HG03135 (cell line): ENCODE measurements around the gene RPL18.
"Not testable (repeated sequence)": the region's sequence is repeated elsewhere in the genome, so short reads cannot be mapped to it uniquely, and the experiment has no call there.

ENCODE experiments used
- ATAC-seq: cut with Tn5 transposase; IDR thresholded peaks from one replicate; pipeline ENCODE4 v1.9.1; 2021; ENCODE audit warnings: mild to moderate bottlenecking, moderate library complexity; ENCODE audit not compliant: unreplicated experiment

Gene RPL18

DNA sequence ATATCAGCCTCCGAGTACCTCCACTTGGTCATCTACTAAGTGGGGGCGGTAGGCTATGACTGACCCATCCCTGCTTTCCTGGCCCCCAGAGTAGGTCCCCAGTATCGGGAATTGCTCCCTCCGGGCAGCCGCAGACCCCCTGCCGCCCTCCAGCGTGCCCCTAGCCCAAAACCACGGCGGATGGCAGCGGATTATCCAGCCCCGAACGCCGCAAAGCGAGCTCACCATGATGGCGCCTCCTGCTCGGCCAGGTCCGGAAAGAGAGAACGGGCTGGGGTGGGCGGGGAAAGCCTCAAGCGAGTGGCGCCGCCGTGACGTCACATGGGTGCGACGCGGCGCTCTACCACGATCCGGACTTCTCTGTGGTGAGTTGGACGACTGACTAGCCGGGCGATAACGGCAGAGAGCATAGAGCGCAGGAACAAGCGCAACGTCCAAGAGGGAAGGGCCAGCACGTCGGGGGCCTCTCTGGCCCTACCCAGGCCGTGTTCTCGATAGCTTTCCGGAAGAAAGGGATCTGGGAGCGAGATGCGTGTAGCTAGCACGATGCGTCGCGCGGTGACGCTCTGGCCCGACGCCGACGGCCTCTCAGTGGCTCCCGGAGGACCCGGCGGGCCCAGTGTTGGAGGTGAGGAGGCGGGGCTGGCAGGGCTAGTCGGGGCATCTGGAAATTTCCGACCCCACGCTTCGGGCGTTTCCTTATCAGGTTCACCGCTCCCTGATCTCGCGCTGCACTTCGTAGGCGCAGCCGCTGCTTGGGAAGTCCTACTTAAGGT, at the start of gene RPL18, which contains the start of gene SPHK2:
Gene RPL18, minus strand, starts transcription at position 263 of the 776 bp plus-strand sequence. Its CDS starts 35 bp downstream, at position 228.
Gene SPHK2, plus strand, starts transcription at position 591 of the 776 bp plus-strand sequence. CDS start 1,009 bp downstream, outside the sequence.
- peak; percentile 85 for ATAC-seq

DNA sequence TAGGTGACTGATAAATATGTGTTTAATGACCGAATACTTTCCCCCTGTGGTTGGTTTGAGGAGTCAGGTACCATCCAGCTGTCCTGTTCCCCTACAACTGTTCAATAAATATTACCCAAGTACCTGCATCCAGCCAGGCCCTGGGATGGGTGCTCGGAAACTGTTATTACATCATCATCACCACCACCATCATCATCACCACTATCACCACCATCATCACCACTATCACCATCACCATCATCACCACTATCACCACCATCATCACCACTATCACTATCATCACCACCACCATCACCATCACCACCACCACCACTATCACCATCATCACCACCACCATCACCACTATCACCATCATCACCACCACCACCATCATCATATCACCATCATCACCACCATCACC, 49.8 kb upstream of the RPL18 start:
- no peak for ATAC-seq

DNA sequence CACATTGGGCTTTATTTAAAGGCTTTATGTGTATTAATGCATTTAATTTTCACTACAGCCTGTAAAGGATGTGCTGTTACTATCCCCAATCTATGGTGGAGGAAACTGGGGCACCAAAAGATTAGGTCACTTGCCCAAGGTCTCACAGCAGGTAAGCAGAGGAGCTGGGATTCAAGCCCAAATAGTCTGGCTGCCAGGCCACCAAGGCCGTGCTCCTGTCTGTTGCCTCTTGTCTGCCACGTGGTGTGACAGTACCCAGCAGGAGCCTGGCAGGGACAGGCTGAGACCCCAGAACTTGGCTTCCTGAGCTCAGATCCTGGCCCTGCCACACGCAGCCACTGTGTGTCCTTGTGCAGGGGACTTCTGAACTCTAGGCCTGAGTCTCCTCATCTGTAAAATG, 49.4 kb upstream of the RPL18 start:
- no peak for ATAC-seq

DNA sequence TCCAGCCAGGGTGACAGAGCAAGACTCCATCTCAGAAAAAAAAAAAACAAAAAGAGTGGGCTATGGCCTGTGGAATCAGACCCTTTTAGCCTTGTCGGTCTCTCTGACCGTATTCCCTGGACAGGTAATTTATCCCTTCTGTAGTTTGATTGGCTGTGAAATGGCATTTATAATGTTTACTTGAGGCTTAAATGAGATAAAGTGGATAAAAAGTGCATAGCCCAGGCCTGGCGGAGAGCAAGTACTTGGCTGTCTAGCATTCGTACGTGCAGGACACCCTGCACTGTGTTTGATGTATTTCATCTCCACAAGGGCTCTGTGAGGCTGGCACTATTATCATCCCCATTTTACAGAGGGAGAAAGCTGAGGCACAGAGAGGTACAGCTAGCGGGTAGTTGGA, 46.8 kb upstream of the RPL18 start:
- no peak for ATAC-seq

DNA sequence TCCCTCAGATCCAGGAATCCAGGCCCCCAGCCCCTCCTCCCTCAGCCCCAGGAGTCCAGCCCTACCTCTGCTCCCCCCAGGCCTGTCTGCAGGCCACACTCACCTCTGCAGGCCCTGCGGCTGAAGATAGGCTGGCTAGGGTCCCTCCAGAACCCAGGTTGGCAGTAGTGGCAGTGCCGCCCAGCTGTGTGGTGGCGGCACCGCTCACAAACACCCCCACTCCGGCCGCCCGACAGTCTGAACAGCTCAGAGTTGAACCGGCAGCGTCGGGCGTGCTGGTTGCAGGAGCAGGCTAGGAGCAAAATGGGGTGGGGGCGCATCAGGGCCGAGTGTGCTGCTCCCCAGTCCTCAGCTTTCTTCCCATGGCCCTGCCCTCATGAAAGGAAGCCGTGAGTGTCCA, 45.5 kb upstream of the RPL18 start:
- ATAC-seq = no peak

DNA sequence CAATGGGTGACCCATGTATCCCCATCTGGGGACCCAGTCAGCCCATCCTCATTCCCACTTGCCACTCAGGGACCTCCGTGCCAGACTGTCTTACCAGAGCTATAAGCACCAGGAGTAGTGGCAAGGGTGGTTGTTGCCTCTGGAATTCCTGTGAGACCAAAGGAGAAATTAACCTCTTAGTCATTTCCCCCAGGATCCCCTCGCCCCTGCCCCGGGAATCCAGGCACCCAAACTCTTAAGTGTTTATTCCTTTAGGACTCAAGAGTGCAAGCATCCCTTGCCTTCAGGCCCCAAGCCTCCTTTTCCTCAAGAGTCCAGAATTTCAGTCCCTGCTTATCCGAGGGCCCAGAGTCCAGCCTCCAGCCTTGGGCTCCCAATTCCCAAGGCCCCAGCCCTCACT, 44.7 kb upstream of the RPL18 start:
- no peak for ATAC-seq

DNA sequence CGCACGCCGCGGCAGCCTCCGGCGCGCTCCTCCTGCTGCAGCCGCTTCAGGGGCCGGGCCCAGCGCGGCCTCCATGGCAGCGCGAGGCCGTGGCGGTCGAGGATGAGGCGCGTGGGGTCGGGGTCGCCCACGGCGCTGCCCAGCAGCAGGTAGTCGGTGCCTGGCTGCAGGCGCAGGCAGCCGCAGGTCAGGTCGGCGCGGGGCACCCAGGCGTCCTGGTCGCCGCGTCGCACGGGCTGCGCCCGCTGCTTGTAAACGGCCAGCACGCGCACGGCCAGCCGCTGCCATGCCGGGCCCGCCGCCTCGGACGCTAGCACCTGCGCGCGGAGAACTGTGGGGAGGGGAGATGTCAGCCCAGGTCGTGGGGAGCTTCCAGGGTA, 42.7 kb upstream of the RPL18 start:
- no peak for ATAC-seq

DNA sequence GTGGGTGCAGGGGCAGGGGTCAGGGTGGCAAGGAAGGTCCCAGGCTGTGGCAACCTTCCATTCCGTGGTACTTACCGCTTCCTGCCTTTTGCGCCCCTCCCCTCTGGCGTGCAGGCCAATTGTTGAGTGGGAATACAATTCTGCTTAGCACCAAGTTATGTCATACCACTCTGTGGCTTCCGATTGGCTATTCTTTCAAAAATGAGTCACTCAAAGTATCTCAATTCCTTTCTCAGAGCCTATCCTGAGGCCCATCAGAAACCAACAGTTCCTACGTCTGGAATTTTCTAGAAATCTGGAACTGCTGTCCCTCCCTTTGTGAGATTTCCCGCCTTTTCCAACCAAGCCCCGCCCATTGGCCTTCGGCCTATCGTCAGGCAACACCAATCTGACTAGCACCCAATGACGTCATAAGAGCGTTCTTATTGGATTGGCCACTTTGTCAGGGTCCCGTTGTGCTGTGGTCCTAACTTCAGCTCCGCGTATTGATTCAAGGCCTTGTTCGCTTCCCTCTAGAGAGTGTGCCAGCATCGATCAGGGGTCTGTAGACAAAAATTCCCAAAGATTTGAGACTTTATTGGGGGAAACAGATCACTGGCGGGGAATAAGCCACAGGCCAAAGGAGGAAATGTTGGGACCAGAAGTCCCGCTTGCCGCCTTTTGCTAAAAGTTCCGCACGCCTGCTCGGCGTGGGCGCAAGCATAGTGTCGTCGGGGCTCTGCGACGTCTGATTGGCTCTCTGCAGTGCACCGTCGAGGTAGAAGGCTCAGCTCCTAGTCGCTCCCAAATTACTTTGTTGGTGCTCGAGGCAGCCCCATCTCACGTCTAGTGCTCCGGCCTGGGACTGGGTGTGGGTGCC, 42.1 kb upstream of the RPL18 start:
- peak; percentile 84 for ATAC-seq

DNA sequence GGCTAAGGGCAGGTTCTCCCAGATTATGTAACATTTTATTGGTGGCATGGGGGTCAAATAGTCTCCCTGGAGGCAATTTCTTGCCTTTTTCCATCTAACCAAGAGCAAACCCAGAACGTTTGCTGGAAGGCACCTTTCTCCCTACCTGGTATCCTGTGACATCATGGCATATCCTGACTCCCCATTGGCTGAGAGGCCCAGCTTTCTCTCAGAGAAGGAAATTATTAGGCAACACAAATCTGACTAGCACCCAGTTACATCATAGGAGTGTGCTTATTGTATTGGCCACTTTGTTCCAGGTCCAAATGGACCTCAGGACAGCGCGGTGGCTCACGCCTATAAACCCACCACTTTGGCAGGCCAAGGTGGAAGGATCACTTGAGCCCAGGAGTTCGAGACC, 40.8 kb upstream of the RPL18 start:
- ATAC-seq = no peak

DNA sequence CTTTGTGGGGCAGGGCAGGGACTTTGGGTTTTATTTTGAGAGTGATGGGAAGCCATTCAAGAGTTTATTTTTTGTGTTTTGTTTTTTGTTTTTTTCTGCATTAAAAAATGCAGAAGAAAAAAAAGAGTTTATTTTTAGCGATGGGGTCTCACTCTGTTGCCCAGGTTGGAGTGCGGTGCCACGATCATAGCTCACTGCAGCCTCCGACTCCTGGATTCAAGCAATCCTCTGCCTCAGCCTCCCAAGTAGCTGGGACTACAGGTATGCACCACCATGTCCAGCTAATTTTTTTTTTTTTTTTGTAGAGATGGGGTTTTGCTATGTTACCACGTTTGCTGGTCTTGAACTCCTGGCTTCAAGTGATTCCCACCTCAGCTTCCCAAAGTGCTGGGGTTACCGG, 39.5 kb upstream of the RPL18 start:
- no peak for ATAC-seq

DNA sequence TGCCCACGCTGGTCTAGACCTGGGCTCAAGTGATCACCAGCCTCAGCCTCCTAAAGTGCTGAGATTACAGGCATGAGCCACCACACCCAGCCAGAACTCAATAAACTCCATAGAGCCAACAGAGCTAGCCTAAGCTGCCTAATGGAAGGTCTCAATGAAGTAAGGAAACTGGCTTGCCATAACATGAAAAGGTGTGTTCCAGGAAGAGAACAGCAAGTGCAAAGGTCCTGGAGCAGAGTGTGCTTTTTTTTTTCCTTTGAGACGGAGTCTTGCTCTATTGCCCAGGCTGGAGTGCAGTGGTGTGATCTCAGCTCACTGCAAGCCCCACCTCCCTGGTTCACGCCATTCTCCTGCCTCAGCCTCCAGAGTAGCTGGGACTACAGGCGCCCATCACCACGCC, 38.9 kb upstream of the RPL18 start:
- not testable (repeated sequence) for ATAC-seq

DNA sequence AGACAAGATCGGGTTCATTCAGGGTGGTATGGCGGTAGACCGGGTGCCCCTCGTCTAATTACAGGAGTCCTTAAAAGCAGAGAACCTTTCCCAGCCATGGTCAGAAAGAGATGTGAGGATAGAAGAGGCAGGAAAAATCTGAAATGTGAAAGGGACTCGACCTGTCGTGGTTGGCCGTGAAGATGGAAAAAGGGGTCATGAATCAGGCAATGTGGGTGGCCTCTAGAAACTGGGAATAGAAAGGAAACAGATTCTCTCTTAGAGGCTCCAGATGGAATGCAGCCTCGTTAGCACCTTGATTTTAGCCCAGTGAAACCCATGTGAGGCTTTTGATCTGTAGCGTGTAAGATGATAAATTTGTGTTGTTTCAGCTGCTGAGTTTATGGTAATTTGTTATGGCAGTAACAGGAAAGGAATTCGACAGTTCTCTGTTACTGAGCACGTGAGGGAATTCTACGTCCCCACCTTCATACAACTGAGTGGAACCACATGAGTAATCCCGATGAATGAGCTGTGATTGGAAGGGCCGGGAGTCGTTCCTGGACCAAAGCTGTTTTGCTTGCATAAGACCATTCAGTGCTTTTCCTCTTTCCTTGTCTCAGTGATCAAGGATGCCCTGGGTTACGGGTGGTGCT, 38.0 kb upstream of the RPL18 start:
- no peak for ATAC-seq

DNA sequence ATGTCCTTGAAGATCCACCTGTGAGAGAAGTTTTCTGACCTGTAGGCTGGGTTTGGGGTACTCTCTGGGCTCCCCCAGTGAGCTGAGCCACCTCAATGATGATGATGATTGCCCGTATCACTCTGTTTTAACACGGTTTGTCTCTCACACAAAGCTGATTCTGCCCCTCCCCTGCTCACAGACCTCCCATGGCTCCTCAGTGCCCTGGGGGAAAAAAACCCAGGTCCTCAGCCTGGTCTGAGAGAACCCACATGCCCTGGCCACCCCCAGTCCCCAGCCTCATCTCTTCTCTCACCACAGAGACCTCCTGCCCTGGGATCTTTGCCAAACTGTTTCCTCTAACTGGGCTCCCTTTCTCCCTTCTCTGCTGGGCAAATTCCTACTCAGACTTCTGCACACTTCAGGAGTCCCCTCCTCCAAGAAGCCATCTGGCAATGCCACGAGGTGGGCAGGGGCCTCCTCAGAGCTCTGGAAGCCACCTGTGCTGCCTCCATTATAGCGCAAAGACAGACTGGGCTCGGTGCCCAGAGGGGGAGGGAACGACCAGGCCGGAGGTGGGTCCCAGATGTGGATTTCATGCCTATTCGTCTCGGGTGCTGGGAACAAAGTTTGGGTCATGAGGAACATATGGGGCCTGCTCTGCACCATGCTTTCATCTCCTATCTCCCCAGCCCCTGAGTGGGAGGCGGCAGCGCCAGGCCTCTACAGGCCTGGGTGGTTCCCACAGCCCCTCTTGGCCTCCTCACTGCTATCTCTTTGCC, 35.5 kb upstream of the RPL18 start:
- ATAC-seq = no peak

DNA sequence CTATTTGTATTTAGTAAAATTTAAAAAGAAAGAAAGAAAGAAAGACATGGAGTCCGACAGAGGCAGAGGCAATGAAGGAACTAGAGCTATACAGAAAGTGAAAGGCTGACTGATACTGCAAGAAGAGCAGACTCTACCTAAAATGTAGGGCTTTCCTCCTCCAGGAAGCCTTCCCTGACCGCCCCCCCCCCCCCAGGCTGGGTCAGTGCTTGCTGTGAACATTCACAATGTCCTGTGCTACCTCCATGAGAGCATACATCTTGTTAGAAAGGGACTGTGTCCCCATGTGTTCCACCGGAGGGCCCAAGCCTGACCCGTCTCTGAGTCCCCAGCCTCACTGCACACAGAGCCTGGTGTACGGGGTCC, 32.7 kb upstream of the RPL18 start:
- ATAC-seq = no peak

DNA sequence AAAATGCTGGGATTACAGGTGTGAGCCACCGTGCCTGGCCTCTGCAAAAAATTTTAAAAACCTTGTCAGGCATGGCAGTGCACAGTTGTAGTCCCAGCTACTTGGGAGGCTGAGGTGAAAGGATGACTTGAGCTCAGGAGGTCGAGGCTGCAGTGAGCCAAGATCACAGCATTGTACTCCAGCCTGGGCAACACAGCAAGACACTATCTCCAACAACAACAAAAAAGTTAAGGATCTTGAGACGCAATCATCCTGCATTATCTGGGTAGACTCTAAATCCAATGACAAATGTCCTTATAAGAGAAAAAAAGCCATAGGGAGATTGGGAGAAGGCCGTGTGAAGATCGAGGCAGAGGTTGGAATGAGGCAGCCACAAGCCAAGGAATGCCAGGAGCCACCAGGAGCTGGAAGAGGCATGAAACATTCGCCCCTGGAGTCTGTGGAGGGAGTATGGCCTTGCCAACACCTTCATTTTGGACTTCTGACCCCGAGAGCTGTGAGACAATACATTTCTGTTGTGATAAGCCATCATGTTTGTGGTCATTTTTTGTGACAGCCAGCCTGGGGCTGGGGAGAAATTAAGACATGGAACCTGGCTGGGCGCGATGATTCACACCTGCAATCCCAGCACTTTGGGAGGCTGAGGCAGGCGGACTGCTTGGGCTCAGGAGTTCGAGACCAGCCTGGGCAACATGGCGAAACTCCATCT, 32.1 kb upstream of the RPL18 start:
- ATAC-seq = no peak

DNA sequence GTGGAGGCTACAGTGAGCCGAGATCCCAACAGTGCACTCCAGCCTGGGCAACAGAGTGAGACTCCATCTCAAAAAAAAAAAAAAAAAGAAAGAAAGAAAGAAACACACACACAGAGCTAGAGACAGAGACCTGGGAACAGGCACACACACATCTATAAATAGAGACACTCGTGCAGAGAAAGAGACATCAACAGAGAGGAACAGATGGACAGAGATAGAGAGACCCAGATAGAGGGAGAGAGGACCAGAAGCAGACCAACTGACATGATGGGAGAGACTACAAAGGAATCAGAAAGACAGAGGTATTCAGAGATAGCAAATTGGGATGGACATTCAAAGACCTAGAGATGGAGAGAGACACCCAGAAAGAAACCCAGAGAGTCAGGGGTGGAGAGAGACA, 29.2 kb upstream of the RPL18 start:
- ATAC-seq = no peak

DNA sequence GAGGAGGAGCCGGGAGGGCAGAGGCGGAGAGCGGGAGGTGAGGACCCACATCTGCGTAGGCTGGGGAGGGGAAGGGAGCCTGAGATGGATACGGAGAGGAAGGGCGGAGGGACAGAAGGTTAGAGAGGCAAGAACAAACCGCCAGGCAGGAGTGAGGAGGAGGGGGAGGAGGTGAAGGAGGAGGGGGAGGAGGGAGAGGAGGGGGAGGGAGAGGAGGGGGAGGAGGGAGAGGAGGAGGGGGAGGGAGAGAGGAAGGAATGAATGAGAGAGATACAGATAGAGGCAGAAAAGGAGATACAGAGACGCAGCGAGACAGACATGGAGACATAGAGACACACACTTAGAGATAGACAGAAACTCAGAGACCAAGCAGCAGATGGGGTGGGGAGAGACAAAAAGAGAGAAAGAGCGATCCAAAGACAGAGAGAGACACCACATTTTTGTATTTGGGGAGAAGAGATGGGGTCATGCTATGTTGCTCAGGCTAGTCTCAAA, 27.8 kb upstream of the RPL18 start:
- no peak for ATAC-seq

DNA sequence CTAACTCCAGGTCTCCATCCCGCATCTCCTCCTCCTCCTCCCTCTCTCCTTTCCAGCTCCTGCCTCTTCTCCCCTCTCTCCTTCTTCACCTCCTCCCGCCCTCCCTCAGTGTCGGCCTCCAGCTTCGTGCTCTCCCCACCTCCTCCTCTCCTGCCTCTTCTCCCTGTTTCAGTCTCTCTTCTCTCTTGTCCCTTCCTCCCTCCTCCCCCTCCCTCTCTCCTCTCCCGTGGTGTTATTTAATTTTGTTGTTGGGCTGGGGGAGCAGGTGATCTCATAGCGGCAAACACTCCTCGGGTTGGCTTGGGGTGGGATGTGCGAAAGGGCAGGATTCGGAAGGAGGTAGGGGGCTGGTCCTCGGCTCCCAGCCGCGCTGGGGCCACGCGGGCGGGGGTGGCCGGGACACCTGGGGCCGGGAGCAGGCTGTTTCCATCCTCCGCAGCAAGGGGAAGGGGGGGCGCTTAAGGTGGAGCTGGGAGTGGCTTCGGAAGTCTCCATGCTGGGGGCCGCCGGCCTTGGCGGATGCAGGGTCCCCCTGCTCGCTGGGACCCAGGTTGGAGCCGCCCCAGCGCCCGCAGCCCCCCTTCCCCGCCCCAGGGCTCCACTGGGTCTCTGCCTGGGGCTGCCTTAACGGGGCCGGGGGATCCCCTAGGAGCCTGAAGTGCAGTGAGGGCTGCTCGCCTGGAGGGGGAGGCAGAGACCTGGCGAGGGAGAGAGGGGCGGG, 27.2 kb upstream of the RPL18 start, which contains the start of gene CA11:
Gene CA11, minus strand, starts transcription at position 187 of the 721 bp plus-strand sequence. CDS start 555 bp downstream, outside the sequence.
- peak; percentile 51 for ATAC-seq

DNA sequence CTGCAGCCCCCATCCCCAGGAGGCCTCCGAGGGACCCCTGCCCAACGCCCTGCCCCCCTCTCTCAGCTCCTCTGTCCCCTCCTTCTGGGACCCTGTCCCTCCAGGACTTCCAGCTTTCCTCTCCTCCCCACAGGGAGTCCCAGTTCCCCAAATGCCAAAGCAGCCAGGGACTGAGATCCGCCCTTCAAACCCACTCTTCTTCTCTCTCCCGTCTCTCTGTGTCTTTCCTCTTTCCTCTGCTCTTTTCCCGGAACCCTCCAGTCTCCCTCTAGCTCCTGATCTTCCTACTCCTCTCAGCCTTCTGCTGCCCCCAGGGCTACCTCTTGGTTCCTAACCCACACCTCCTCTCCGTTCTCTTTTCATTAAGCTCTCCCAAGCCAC, 26.6 kb upstream of the RPL18 start:
- no peak for ATAC-seq
